ENCODE data around the gene NAALADL1.

- TF ChIP-seq POLR2AphosphoS5 (IDR thresholded peaks at IDR 0.05; ENCODE audit: control insufficient read depth, insufficient read depth, low read depth, low read length) (no peak), ARID2 (IDR thresholded peaks at IDR 0.05) (no peak), POLR2A (conservative IDR thresholded peaks at IDR 0.05) (no peak), EZH2 (IDR thresholded peaks at IDR 0.05; ENCODE audit: borderline replicate concordance, low read depth, low read length) (no peak), SMC3 (conservative IDR thresholded peaks at IDR 0.05; ENCODE audit: insufficient read depth, low read depth, low read length) (no peak)
These were observed 9.1 kb upstream of the NAALADL1 start for GRCh38 chr11:65067446-65067845.

Data from K562 (cell line).